HG03139 (cell line): ENCODE data around the gene SPOCK2.

Experiments
- ATAC-seq: cut with Tn5 transposase; IDR thresholded peaks from one replicate; pipeline ENCODE4 v1.9.1; 2021; ENCODE audit not compliant: unreplicated experiment

Gene SPOCK2

DNA sequence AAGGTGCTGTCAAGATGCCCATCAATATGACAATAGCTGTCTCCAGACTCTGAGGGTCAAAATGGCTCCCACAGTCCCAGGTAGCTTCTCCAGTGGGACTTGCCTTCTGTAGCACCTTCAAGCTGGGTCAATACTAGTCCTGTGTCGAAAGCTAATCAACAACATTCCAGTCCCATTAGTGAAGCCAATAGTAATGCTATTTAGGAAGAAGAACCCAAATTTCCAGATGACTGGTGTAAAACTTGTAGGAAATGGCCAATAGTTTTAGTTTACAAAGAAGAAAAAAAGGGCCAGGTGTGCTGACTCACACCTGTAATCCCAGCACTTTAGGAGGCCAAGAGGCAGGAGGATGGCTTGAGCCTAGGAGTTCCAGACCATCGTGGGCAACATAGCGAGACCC is 2.0 kb upstream of the SPOCK2 start:
- no peak for ATAC-seq

DNA sequence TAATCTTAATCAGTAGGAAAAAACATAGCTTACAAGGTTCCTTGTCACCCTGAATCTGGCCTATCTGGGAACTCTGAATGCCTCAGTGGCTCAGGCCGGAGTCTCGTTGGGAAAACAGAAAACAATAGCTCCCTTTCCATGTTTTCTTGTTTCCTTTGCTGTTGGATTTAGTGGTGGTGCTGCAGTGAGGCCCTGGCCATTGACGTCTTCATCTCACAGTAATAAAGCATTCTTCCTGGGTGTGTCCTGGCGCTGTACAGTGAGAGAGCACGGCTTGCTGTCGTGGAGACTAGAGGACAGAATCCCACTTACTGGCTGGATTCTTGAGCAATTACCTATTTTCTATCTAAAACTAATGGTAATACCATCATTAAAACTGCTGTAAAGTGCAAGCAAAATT is 1.3 kb upstream of the SPOCK2 start:
- no peak for ATAC-seq

DNA sequence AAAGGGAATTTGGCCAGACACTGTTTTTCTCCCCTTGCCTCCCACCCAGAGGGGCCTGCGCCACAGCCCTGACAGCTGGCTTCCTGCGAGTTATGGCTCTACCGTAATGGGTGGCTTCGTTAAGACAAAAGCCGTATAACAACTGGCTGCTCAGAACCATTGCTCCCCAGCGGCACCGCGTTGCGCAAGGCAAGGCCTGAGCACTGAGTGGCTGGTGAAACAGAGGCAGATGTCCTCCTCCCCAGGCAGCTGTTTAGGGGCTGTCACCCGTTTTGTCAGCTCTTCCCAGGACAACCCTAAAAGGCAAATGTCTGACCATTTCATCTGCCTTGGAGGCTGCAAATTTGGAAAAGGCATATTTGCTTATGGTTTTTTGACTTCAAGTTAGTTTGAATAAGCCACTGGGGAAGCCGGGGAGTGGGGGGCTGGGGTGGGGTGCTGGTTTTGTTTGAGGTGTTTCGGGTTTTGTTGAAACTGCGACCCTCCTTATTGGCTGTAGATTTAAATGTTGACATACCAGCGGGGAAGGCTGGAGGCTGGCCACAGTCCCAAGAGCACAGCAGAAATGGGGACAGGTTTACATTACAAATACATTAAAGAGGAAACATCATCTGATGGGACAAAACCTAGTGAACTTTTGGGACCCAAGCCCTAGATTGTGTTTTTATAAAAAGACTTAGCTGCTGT is 681 bp upstream of the SPOCK2 start:
- ATAC-seq, result no peak

DNA sequence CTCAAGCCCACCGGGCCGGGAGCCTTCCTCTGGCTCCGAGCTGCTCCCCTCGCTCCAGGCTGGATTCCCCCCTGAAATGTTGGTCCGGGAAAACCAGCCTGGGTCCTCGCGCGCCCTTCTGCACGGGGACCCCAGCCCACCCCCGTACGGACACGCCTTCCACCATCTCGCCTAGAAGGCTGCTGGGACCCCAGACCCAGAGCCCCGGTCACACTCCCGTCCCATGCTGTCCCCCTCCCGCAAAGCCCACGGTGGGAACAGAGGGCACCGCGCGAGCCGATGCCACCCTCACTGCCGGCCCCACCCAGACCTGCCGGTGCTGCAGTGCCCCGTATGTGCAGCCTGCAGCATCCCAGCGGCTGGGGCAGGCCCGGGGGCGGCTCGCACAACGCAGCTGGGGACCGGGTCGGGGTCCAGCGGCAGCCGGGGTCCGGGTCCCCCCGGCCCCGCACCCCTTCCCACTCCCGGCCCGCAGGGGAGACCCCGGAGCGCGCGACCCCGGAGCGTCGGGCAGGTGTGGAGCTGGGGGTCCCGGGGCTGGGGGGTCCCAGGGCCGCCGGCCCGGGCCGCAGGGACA is 871 bp downstream of the SPOCK2 start:
- no peak for ATAC-seq

DNA sequence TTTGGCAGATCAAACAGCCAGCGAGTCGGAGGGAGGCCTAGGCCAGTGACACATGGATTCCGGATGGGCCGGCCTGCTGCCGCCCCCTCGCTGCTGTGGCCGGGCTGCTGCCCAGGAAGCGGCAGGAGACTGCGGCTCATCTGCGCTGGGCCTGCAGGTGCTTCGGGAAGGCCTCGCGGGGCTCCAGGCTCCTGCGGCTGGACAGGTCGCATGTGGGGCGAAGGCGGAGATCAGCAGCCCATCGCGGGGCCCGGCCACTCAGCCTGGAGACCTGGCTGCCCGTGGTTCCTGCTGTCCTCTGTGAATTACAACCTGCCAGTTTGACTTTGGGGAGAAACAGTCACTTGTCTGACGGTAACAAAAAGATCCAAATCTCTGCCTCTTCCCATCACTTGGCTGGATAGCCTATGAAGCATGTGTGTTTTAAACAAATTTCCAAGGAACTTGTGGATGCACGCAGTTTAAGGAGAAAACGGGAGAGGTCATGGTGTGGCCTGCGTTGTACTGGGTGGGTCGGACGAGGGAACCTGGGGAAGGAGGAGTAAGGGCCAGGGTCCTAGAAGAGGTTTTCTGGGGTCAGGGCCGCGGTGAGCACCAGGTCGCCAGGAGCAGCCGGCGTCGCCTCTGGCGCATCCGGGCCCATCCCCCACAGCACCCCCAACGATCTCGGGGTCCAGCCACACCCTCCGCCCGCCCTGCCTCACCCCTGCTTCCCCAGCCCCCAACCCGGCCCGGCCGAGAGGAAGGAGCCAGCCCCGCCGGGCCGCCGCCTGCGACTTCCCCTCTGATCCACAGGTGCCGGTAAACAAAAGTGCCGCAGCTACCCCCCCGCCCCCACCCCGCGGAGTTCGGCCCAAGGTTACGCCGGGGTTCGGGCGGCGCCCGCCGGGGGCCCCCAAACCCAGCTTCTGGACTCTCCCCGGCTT is 1.6 kb downstream of the SPOCK2 start:
- ATAC-seq, result no peak

DNA sequence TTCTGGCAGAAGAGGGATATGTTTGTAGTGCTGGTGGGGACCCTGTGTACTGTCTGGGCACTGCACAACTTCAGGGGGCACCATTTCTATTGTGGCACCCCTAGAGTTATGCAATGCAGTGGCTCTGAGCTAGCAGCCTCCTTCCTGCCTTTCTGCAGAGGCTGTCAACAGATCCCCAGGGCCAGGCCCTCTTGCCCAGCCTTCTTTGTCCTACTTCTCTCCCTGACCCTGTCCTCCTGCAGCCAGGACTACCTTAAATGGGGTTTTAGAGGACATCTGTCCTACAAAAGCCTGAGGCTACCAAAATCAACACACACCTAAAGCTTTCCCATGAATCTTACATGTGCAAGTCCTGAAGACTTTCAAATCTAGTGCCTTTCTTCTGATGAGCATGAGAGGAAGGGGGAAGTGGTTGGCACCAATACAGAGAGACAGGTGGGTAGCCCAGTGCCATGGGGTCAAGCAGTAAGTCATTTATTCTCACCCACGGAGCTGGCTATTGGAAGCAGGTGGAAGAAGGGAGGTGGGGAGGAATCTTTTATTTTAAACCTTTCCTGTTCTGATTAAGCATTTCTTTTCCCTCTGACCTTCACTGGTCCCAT is 2.4 kb downstream of the SPOCK2 start:
- no peak for ATAC-seq

DNA sequence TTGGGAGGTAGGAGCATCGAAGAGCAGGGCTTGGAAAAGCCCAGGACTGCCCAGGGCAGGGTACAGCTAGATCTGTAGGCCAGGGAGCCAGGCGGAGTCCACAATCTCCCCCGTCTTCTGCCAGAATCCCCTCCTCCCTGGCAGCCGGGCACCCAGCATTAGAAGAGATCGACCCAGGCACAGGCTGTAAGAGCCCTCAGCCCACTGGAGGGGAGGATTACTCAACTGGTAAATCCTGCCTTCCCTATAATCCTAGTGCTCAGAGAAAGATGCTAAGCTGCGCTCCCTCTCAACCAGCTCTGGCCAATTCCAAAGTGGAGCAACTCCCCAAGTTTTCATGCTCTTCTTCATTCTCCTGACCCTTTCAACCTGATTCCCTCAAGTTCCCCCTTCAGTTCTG is 3.2 kb downstream of the SPOCK2 start:
- ATAC-seq, result no peak

DNA sequence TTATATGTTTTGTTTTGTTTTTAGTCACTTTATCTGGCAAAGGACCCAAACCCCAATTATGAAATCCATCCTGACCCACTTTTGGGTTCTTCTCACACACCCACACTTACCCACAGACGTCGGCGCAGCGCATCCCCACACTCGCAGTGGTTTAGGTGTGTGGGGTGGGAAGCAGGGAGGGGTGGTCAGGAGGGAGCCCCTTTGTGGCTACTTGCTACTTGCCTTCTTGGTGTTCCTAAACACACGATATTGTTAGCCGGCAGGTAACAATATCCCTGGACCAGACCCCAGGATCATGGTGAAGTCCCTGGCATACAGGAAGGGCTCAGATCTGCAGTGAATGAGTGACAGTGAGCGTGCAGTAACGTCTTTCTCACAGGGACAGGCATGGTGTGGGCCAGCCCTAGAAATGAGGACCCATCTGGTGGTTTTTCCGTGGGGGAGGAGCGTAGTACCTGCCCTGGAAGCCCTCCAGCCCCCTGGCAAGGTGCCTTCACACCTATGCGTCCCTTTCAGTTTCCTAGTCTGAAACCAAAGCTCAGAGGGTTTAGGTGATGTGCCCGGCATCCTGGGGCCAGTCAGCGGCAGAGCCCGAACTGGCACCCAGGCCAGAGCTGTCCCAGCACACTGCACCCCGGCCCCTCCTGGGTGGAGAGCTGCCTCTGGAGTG is 4.4 kb downstream of the SPOCK2 start:
- no peak for ATAC-seq

DNA sequence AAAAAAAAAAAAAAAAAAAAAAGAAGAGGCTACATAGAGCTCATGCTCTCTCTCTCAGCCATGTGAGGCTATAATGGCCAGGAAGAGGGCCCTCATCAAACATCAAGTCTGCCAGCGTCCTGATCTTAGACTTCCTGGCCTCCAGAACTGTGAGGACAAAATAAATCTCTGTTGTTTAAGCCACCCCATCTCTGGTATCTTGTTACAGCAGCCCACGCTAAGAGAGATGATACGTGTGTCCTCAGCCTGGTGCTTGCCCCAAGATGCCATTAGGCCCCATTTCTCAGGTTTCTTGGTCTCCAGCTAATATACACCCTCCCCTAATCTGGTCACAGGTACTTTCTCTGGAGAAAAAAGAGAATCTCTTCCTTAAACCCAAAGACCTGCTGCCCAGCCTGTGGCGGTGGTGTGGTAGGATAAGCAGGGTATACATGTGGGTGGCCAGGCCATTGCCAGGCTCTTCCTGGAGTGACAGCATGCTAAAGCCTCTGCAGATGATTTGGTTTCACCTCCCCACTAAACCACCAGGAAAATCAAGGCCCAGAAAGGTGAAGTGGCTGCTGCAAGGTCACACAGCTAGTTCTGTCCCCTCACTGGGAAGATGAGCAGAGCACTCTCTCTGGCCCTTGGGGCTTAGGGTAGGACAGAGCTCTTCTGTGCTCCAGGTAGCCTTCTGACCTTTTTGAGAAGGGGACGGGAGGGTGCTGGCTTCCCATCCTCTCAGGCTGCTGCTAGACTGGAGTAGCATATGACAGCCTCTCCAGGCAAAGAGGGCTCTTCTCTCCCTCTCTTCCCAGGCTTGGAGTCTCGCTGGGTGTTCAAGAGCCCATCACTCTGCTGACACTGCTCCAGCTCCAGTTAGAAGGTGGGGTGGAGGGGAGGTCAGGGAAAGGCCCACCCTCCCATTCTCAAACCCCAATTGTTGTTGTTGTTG is 5.2 kb downstream of the SPOCK2 start:
- no peak for ATAC-seq

DNA sequence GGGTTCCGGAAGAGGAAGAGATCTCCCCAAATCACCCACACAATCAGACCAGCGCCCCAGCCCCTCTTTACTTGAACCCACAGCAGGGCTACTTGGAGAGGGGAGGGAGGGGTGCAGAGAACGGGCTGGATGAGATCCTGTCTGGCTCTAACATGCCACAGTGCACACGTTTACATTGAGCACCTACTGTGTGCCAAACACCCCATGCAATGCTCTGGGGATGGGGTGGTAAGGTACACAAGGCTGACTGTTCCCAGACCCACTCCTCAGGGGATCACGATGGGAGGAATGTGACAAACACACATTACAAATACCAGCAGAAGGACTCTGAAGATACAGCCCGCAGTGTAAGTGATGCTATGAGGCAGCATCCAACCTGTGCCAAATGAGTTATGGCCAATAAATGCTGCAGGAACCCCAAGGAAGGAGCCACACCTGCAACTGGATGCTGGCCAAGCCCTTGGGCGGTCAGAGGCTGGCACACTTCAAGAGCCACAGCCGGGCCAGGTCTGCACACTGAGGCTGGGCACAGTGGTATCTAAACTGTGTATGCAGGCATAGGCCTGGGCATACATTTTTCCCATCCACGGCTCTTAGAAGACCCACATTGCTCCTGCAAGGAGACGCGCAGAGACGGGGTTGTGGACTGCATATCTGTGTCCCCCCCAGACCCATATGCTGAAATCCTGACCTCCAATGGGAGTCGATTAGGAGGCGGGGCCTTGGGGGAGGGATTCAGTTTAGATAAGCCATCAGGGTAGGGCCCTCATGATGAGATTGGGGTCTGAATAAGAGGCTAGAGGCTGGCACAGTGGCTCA is 6.4 kb downstream of the SPOCK2 start:
- ATAC-seq, result no peak

DNA sequence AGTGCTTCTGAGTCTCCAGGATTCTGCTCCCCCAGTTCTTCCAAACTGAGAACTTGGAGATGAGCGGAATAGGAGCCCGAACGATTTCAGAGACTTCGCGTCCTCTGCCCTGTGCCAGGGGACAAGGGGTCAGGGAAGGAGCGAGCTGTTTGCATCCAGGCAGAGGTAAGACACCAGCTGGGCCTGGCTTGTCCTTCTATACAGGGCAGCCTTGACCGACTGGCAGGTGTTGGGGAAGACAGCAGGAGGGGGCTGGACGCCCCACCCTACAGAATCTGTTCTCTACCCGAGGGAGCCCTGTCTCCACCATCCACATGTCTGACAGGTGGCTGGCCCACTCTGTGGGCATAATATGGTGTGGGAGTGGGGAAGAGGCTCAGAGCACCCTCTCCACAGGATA is 7.1 kb downstream of the SPOCK2 start:
- ATAC-seq, result no peak

DNA sequence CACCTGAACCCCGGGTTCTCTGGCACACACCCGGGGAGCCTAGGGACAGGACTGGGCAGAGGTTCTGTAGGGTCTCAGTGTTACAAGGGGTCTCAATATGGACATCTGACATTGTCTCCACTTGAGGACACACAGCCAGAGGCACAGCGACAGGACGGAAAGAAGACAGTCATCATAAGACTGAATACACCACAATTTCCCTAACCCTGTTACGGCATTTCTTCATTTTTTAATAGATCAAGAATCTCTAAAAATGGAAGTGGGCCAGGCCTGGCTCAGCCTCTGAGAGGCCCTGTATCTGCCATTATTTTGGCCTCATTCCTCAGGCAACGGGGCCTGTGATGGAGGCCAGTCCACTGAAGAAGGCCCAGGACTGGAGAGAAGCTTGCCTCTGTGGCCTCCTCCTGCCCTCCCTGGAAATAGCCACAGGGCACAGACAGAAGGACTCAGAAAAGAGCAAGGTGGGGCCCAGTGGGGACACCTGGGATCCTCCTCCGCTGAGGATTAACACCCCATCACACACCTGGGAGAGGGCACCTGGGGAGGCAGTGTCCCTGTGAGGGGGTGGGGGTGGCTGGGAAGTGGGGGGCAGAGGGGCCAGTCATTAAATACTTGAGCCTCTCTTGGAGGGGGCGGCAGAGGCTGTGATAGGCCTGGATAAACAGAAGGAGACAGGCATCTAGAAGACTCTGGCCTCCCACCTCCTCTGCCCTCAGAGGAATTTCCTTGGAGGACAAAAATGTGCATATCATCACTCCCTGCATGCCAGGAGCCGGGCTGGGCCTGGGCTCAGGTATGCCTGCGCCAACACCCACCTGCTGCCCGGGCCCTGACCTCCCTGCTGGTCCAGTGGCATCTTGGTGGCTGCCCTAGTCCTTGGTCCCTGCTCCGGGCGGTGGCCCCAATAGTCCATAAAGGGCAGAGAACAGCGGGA is 8.0 kb downstream of the SPOCK2 start:
- ATAC-seq, result no peak

DNA sequence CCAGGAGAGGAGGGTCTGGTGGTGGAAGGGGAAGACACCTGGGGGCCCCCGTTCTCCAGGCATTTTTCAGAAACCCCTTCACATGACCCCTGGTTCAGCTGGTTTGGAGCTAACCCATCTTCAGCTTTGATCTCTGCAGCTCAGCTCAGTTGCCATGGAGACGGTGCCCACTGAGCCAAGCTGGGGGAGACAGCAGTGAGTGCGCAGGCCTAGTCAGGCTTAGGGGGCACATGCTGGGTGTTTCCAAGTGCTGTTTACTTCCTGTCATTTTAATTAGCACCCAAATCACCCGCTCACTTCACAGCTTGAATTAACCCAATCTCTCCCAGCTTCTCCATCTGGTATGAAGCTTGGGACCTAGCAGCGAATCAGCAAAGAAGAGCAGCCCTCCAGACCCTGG is 9.0 kb downstream of the SPOCK2 start:
- no peak for ATAC-seq

DNA sequence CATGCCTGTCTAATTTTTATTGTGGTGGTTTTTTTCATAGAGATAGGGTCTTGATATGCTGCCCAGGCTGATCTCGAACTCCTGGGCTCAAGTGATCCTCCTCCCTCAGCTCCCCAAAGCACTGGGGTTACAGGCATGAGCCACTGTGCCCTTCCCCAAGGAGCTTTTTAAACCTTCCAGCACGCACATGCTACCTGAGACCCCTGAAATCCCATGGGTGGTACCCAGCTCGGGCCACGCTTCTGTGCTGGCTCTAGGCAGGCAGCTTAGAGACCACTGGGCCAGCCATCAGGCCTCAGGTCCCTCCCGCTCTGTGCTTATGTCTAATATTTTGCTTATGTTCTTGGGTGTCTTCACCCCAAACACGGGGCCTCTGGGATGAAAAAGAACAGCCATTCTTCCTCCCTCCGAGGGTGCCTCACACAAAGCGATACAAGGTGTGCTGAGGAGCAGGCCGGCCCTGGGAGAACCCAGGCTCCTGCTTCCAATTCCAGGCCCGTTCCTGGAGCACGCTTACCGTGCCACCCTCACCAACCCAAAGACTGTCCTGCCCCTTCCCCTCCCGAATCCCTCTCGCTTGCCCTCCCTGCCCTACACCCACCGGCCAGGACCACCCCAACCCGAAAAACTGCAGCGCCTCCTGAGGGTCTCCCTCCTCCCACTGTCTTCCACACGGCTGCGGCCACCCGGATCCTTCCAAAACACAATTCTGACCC is 10.9 kb downstream of the SPOCK2 start:
- no peak for ATAC-seq

DNA sequence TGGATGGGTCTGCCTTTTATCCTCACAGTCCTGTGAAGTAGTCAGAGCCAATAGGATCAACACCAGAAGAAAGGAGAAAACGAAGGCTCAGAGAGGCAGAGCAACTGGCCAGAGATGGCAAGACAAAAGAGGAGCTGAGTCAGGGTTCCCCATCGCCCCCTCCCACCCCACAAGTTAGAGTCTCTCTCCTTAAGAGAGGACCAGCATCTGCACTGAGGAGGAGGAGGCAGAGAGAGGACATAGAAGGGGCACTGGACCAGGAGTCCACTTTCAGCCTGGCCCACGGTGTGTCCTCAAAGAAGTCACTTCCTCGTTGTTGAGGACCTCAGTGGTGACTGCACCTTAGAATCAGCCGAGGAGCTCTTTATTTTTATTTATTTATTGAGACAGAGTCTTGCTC is 11.6 kb downstream of the SPOCK2 start:
- ATAC-seq, result no peak

DNA sequence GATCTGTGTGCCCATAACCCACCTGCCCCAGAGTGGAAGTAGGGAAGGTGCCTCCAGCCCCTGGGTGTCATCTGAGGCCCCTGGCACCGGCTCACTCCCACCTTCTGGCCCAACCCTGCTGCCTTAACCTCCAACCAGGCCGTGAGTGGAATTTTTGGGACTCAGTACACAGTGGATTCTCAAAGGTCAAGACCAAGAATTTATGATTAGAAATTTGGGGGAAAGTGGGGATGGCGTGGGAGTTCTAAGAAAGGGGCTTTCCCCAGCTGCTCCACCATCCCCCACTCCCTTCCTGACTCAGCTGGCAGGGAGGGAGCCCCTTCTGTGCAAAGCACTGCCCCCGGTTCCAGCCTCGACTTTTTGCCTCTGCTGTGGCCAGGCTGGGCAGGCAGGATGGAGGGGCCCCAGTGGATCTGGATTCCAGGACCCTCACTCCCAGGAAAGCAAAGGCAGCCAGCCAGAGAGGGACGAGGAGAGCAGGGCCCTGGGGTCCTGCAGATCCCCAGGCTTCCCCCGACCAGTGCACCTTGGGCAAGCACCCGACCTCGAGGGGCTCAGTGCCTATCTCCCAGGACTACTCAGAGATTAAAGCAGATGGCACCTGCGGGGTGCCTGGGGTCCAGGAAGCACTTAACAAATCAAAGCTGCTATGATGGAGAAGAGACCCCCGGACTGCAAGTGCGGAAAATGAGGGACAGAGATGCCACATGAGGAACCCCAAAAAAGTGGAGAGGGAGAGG is 12.8 kb downstream of the SPOCK2 start:
- no peak for ATAC-seq
